GM10248 (cell line): ENCODE results near the gene MYH14.
"Not testable (repeated sequence)": the region's sequence is repeated elsewhere in the genome, so short reads cannot be mapped to it uniquely, and the experiment has no call there.

ENCODE experiments used
- CTCF ChIA-PET: fragments of 300-600 bp; sonication (Branson Sonifier 250); formaldehyde crosslinking; extraction: SDS; loops from one replicate; lab custom pipeline; 2021; ENCODE audit warnings: antibody characterized with exemption; lab: Yijun Ruan, JAX
- POLR2A ChIA-PET: fragments of 350-650 bp; sonication (Branson Sonifier 250); formaldehyde crosslinking; extraction: SDS; loops from one replicate; lab custom pipeline; 2020; ENCODE audit warnings: antibody characterized with exemption; lab: Yijun Ruan, JAX
- DNase-seq: peaks from one replicate; pipeline ENCODE4 v3.0.0; 2012; ENCODE audit errors: extremely low spot score
- TF ChIP-seq, protein P1 (sequence below): IDR thresholded peaks from 2 replicates; pipeline ENCODE4 v1.5.1; 2012; ENCODE audit warnings: mild to moderate bottlenecking, low read depth; ENCODE audit errors: extremely low read depth, missing control alignments, control extremely low read depth

The MYH14 gene

DNA sequence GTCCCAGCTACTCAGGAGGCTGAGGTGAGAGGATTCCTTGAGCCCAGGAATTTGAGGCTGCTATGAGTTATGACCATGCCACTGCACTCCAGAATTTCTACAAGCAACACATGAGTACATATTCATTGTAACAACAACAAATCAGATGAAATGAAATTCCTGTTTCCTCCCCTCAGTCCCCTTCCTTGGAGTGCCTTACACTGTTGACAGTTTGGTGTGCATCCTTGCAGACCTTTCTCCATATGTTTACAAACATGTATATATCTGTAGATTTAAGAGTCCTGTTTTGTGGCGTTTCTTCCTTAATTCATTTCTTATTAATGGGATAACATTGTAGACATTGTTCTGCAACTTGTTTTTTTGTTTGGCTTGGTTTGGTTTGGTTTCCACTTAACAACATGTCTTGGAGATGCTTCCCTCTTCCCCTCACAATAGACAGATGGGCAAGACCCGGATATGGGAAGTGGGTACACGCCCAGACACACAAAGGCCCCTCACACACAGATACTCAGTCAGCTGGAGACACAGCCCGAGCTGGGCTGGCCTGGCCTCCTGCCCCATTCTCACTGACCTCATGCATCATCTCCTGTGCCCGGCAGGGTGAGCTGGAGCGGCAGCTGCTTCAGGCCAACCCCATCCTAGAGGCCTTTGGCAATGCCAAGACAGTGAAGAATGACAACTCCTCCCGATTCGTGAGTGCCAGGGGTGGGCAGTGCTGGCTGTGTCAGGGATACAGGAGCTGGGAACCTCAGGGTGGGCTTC lies 21.7 kb downstream of the MYH14 start:
- DNase-seq, result no peak
- ChIA-PET CTCF (no interaction called here), POLR2A (no interaction called here)
- TF ChIP-seq, protein P1, sequence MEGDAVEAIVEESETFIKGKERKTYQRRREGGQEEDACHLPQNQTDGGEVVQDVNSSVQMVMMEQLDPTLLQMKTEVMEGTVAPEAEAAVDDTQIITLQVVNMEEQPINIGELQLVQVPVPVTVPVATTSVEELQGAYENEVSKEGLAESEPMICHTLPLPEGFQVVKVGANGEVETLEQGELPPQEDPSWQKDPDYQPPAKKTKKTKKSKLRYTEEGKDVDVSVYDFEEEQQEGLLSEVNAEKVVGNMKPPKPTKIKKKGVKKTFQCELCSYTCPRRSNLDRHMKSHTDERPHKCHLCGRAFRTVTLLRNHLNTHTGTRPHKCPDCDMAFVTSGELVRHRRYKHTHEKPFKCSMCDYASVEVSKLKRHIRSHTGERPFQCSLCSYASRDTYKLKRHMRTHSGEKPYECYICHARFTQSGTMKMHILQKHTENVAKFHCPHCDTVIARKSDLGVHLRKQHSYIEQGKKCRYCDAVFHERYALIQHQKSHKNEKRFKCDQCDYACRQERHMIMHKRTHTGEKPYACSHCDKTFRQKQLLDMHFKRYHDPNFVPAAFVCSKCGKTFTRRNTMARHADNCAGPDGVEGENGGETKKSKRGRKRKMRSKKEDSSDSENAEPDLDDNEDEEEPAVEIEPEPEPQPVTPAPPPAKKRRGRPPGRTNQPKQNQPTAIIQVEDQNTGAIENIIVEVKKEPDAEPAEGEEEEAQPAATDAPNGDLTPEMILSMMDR, result no peak

DNA sequence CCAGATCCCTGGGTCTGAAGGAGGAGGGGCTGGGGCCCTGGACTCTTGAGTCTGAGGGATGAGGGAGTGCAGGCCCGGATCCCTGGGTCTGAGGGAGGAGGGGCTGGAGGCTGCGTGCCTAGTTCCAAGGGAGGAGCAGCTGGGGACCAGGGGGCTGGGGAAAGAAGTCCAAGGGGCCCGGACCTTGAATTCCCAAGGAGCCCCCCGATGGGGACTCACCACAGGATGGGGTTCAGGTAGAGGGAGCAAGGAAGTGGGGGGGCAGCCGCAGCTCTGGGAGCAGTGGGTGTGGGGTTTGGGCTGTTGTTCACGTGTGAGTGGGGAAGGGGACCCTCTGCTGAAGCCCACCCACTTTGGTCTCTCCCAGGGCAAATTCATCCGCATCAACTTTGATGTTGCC lies 23.1 kb downstream of the MYH14 start:
- TF ChIP-seq, protein P1, result no peak

DNA sequence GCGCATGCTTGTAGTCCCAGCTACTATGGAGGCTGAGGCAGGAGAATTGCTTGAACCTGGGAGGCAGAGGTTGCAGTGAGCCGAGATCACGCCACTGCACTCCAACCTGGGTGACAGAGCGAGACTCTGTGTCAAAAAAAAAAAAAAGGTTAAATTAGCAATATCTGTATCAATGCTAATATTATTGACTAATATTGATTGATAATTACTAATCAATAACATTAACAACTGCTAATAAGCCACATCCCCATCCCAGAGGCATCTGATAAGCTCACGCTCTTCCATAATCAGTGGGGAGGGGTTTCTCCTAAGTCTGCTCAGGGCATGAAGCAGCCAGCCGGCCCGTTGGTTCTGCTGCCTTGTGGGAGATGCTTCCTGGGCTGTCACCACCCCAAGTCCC lies 24.7 kb downstream of the MYH14 start:
- CTCF ChIA-PET, POLR2A ChIA-PET, DNase-seq: not testable (repeated sequence)

More for the DNA sequence above, 23.1 kb downstream of the MYH14 start:
- ChIA-PET CTCF (no interaction called here), POLR2A (no interaction called here)
- DNase-seq, result no peak

DNA sequence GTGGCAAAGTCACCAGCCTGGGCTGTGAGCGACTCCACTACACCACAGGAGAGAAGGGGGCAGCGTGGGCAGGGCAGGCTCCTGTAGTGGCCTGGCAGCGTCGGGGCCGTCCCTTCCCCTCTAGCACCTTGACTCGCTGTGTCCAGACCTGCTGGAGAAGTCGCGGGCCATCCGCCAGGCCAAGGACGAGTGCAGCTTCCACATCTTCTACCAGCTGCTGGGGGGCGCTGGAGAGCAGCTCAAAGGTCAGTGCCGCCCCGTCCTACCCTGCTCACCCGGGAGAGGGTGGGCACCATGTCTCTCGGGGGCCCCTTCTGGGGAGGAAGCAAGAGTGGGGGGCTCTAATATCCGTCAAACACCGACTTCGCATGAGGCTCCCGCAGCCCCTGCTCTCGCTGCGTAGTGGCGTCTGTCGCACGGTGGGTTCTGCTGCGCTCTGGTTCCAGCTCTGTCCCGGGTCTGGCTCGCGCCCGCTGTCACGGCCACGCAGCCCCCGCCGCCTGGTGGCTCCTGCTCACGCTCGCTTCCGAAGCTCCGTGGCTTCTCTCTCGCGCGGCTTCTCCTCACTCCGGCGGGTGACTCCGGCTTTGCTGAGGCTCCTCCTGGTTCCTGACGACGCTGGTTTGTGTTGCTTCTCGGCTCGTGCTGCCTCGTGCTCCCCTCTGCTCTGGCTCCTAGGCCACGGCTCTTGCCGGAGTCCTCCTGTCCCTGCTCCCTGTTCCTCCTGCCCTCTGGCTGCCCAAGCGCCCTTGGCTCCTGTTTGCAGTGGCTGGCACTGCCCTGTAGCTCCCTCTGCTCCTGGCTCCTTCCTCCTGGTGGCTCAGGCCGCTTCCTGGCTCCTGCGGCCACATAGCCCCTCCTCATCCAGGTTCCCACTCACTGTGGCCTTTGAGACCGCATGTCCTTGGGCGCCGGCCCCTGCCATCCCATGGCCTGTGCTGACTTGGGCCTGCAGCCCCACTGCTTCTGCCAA lies 27.2 kb downstream of the MYH14 start:
- DNase-seq, result no peak
- ChIA-PET CTCF (no interaction called here), POLR2A (no interaction called here)
- TF ChIP-seq, protein P1, result no peak

DNA sequence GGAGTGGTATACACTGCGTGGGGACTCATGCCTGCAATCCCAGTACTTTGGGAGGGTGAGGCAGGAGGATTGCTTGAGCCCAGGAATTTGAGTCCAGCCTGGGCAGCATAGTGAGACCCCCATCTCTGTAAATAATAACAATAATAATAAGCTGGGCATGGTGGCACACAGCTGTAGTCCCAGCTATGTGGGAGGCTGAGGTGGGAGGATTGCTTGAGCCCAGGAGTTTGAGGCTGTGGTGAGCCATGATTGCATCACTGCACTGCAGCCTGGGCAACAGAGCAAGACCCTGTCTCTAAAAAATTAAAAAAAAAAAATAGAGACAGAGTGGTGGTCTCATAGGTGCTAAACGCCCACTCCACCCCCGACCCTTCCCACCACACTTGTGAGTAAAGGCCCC lies 28.0 kb downstream of the MYH14 start:
- POLR2A ChIA-PET, CTCF ChIA-PET: not testable (repeated sequence)

DNA sequence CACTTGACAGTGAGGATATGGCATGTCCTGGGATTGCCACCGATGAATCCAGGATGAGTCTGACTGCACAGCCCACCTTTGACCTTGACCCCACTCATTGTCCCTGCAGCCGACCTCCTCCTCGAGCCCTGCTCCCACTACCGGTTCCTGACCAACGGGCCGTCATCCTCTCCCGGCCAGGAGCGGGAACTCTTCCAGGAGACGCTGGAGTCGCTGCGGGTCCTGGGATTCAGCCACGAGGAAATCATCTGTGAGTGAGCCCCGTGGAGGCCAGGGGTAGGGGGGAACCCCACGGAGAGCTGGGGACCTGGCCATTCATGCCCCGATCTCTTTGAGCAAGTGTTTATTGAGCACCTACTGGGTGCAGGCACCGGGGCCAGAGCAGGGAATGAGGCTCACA lies 28.4 kb downstream of the MYH14 start:
- ChIA-PET POLR2A (no interaction called here), CTCF (no interaction called here)
- TF ChIP-seq, protein P1, result no peak
- no peak for DNase-seq

More for the DNA sequence above, 28.0 kb downstream of the MYH14 start:
- DNase-seq, result not testable (repeated sequence)

DNA sequence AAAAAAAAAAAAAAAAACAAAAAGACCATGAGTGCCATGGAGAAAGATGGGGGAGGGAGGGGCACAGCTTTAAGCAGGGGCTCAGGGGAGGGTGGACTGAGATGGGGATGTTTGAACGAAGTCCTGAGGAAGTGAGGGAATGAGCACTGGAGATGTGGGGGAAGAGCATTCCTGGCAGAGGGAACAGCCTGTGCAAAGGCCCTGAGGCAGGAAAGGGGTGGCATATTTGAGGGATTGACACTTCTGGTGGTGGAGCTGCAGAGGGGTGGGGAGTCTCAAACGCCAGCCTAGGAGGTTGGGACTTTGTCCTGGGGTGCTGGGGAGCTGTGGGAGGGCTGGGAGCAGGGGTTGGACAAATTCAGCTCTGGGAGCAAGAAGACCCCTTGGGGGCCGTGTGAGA lies 29.2 kb downstream of the MYH14 start:
- ChIA-PET POLR2A (no interaction called here), CTCF (no interaction called here)
- DNase-seq, result no peak
- TF ChIP-seq, protein P1, result no peak
